ENCODE data around the gene SMCHD1.
"Not testable (repeated sequence)": the region's sequence is repeated elsewhere in the genome, so short reads cannot be mapped to it uniquely, and the experiment has no call there.

SMCHD1 gene

DNA sequence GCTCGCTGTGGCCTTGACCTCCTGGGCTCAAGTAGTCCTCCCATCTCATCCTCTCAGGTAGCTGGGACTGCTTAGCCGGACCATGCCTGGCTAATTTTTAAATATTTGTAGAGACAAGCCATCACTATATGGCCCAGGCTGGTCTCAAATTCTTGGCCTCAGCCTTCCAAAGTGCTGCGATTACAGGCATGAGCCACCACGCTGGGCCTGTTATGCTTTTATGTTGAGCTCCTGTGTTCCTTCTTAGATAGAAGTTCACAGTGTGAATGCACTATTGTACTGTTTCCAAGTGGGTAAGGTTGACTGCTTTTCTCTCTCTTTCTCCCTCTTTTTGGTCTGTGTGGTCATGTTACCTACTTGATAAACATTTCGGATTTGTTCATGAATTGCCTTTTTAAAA is 61.9 kb downstream of the SMCHD1 start:
- no peak for DNase-seq

DNA sequence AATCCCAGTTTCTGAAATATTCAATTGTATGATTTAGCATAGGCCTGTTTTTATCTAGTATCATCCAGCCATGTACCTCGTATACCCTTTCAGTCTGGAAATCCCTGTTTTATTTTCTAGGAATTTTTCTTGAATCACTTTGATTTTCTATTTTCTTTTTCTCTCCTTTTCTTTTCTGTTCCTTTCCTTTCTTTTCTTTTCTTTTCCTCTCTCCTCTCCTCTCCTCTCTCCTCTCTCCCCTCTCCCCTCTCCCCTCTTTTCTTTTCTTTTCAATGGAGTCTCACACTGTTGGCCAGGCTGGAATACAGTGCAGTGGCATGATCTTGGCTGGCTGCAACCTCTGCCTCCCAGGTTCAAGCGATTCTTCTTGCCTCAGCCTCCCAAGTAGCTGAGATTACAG is 63.5 kb downstream of the SMCHD1 start:
- no peak for DNase-seq

DNA sequence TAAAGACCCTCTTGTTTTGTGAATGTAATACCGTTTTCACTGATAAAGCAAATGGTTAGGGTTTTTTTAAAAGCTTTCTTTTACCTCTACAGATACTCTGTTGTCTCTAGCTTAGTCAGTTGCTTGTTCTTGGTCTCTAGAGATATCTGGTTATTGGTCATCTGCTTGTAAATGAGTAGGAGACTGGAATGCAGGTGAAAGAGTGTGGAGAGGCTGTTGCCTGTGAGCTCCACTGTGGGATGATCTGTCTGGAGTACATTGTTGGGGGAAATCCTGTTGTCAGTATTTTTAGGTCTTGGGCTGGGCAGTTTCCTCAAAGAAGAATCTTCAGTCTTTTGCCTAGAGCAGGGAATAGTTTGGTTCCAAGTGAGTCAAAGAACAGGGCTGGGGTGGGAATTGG is 67.7 kb downstream of the SMCHD1 start:
- no peak for DNase-seq

DNA sequence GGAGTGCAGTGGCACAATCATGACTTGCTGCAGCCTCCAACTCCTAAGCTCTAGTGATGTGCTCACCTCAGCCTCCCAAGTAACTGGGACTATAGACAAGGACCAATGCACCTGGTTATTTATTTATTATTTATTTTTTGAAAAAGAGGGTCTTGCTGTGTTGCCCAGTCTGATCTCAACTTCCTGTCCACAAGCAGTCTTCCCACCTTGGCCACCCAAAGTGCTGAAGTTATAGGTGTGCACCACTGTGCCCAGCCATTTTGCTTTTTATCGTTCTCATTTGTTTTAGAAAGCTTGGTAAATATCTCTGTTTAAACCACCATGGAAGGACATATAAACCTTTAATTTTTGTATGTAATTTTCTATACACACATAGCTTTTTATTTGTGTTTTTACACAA is 74.2 kb downstream of the SMCHD1 start:
- no peak for DNase-seq

DNA sequence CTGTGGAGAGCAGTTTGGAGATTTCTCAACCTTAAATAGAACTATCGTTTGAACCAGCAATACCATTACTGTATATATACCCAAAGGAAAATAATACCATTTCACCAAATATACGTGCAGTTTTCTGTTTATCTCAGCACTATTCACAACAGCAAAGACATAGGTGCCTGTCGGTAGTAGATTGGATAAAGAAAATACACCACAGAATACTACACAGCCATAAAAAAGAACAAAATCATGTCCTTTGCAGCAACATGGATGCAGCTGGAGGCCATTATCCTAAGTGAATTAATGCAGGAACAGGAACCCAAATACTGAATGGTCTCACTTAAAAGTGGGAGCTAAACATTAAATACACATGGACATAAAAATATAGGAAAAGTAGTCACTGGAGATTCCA is 81.3 kb downstream of the SMCHD1 start:
- no peak for DNase-seq

DNA sequence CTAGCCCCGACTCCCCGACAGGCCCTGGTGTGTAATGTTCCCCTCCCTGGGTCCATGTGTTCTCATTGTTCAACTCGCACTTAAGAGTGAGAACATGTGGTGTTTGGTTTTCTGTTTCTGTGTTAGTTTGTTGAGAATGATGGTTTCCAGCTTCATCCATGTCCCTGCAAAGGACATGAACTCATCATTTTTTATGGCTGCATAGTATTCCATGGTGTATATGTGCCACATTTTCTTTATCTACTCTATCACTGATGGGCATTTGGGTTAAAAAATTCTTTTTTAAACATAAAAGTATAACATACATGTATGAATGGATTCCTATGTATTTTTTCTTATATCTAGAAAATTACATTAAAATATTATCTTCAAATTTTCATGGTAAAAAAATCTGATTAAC is 84.6 kb downstream of the SMCHD1 start:
- not testable (repeated sequence) for DNase-seq

DNA sequence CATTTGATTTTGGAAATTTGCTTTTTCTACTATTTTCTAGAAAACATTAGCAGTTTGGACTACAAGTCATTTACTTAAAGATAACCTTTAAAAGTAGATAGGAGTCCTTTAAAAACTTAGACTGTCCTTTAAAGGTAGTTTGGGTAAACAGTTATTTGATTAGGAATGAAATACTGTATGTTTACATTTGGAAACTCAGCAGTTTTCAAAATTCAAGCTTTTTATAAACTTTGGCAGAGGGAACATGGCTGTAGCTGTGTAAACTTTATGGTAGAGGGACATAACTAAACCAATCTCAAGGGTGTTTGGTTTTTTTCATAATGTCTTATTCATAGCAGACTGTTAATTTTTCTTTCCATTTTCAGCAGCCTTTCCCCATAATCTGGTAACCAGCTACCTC is 90.7 kb downstream of the SMCHD1 start:
- no peak for DNase-seq

DNA sequence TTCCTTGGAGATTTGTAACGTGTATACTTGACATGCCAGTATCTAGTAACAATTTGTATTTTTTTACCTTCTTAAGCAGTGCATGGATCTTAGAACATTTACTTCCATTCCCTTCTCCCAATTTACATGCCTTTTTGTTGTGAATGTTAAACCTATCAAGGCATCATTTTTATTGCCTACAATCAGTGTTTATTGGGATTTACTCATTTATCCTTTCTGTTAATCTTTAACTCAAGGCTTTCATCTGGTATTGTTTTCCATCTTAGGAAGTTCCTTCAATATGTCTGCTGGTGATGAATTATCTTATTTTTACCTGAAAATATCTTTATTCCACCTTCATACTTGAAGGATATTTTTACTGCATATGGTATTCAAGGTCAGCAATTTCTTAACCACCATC is 102.8 kb downstream of the SMCHD1 start:
- no peak for DNase-seq

DNA sequence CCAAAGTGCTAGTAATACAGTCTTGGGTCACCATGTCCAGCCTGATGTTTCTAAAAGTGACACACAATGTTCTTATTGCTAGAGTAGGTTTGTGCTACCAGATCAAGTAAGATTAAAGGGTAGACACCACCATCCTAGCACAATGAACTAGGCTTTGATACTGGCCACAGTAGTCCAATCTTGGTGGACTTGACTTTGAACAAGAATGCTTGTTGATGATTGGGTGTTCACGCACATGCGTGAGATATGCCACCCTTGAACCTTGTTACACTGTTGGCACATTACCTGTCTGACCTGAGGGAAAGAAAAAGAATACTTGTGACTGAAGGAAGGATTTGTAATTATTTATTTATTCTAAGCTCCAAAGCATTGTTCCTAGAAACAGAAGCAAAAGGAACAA is 119.1 kb downstream of the SMCHD1 start:
- DNase-seq, result no peak

DNA sequence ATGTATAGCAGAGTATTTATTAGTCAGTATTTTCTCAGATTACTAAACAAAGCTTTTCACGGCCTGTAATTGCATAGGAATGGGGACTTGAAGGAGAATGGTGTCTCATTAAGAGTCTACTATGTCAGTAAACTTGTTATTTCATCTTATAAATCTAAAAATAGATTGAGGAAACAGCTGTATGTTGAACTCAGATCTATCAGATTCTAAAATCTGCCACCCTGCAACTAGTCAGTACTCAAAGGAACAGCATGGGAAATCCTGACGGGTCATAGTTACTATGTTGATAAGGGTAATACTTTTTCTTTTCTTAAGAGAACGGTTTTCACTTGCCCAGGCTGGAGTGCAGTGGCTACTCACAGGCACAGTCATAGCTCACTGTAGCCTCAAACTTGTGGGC is 121.1 kb downstream of the SMCHD1 start:
- no peak for DNase-seq

DNA sequence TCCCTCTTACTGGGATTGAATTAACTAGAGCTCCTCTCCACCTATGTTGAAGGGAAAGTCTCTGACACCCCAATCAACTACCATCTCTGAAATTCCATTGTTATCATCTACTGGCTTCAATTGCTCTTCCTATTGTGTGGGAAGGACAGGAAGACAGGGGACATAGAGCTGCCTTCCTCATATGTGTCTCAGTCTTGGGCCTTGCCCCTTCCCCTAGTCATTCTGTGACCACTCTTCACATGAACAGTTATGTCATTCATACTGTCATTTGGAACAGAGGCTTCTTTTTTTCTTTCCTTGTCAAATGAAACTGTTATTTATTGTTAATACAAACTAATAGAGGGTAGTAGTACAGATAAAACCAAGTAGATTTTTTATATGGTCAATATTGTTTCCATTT is 121.7 kb downstream of the SMCHD1 start:
- no peak for DNase-seq

DNA sequence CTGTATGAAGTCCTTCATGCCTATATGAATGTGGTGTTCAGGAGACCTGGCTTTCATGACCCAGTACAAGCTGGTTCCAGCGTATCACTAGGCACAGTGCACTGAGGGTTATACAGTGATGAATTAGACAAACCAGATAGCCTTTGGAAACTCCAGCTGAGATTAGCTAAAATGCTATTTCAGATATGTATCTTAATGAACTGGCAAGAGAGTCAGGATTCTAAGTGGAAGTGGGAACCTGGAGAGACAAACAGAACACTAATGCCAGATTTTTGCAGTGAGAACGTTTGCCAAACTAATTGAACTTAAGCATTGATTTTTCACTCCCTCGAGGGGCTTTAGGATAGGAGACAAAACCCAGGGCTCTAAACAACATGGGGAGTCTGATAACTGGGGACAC is 125.2 kb downstream of the SMCHD1 start:
- no peak for DNase-seq

DNA sequence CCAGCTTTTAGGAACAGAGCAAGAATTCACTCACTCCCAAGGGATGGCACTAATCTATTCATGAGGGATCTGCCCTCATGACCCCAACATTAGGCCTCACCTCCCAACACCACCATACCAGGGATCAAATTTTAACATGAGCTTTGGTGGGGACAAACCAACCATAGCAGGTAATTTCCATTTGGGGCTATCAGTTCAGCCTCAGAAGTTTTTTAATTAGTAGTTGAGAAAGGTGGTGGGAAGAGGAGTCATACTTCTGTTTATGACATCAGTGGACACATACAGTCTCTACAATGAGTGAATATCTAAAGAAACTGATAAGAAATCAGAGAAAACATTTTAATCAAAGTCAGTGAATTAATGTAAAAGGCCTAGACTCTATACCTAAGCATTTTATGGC is 131.7 kb downstream of the SMCHD1 start:
- DNase-seq, result no peak

DNA sequence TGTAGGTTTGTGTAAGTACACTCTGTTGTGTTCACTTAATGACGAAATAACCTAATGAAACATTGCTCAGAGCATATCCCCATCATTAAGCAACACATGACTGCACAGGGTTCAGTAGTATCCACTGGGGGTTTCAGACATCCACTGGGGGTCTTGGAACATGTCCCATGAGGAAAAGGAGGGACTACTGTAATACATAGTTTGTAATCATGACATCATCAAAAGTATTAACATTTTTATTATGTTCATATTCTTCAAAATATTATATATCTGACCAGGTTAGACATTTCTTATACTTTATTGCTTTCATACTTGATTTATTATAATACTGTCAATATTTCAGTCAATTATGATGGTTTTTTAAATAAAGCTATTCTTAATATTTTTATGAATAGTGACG is 136.9 kb downstream of the SMCHD1 start:
- no peak for DNase-seq

DNA sequence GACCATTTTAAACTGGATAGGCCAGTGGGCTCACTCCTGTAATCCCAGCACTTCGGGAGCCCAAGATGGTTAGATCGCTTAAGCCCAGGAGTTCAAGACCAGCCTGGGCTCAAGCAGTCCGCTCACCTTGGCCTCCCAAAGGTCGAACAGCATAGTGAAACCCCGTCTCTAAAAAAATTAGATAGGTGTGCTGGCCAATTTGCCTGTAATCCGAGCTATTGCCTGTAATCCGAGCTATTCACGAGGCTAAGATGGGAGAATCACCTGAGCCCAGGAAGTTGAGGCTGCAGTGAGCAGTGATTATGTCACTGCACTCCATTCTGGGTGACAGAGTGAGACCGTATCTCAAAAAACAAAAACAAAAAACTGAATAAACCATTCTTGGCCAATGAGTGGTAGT is 138.6 kb downstream of the SMCHD1 start:
- no peak for DNase-seq

DNA sequence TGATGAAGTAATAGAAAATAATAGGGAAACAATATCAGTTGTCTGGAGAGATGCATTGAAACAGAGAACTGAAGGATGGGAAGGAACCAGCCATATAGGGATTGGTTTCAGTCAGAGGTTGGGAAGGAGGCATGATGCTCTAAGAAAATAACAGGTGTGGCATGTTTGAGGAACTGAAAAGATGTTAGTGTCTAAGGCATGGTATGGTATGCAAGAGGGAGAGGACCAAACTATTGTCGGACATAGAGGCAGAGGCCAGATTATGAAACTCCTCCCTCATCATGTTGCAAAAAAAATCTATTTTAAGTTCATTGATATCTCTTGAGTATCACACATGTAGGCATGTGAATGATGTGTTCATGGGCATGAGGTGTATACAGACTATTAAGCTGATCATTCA is 142.4 kb downstream of the SMCHD1 start:
- no peak for DNase-seq

DNA sequence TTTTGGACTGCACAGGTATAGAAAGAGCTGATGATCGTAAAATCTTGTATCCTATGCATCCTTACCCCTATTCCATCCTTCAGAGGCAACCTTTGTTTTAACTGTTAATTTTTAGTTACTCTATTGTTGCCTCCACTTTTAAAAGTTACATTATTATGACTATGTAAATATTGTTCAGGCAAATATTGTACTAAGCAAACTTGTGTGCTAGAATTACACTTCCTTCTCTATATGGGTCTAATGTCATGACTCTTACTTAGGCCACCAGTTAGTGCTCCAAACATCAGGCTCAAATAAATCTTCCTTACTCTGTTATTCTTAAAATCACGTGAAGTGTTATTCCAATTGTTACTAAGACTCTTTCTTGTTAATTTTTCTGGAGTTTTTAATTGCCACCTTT is 143.8 kb downstream of the SMCHD1 start:
- DNase-seq, result peak in 1 of 2 experiments; percentile 8

DNA sequence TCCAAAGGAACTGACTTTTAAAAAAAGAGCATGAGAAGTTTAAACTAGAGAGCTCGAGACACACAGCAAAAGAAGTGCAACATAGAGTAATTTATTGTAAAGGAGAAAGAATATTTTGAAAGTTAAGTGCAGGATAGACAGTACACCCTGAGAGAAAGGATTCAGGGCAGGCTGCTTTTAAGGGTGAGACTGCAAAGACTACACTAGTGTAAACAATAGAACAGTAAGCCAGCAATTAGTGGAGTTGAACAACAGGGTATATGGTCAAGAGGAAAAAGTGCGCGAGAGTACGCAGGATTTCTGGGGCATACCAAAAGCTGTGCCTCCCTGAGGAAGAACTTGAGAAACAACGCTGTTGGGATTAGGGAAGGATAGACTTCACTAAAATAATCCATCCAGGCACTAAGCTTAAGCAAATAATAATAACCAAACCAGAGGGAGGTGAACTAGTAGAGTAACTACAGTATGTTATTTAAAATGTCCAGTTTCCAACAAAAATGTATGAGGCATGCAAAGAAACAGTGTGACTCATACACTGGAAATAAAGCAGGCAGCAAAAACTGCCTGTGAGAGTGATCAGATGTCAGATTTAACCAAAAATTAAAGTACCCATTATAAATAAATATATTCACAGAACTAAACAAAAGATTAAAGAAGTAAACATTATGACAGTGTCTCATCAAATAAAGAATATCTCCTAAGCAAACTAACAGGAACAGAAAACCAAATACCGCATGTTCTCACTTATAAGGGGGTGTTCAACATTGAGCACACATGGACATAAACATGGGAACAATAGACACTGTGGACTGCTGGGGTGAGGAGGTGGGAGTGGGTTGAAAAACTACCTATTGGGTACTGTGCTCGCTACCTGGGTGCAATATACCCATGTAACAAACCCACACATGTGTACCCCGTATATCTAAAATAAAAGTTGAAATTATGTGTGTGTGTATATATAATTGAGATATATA is 150.7 kb downstream of the SMCHD1 start:
- no peak for DNase-seq

DNA sequence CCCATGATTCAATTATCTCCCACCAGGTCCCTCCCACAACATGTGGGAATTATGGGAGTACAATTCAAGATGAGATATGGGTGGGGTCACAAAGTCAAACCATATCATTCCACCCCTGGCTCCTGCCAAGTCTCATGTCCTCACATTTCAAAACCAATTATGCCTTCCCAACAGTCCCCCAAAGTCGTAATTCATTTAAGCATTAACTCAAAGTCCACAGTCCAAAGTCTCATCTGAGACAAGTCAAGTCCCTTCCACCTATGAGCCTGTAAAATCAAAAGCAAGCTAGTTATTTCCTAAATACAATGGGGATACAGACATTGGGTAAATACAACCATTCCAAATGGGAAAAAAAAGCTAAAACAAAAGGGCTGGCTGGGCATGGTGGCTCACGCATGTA is 153.1 kb downstream of the SMCHD1 start:
- DNase-seq, result not testable (repeated sequence)

DNA sequence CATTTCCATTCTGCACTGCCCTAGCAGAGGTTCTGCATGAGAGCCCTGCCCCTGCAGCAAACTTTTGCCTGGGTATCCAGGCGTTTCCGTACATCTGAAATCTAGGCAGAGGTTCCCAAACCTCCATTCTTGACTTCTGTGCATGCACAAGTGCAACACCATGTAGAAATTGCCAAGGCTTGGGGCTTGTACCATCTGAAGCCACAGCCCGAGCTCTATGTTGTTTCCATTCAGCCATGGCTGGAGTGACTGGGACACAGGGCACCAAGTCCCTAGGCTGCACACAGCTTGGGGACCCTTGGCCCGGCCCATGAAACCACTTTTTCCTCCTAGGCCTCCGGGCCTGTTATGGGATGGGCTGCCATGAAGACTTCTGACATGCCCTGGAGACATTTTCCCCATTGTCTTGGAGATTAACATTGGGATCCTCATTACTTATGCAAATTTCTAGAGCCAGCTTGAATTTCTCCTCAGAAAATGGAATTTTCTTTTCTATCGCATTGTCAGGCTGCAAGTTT is 154.2 kb downstream of the SMCHD1 start:
- DNase-seq, result not testable (repeated sequence)

DNA sequence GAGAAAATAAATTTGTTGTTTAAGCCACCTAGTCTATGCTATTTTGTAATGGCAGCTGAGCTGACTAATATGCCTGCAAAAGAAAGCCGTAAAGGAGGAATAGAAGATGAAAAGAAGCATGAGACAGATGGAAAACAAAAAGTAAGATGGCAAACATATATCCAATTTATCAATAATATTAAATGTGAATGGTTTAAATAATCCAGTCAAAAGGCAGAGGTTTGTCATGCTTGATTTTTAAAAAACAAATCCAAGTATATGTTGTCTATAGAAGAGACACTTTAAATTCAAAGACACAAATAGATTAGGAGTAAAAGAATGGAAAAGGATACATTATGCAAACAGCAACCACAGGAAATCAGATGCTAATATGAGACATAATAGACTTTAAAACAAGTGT is 155.9 kb downstream of the SMCHD1 start:
- no peak for DNase-seq

DNA sequence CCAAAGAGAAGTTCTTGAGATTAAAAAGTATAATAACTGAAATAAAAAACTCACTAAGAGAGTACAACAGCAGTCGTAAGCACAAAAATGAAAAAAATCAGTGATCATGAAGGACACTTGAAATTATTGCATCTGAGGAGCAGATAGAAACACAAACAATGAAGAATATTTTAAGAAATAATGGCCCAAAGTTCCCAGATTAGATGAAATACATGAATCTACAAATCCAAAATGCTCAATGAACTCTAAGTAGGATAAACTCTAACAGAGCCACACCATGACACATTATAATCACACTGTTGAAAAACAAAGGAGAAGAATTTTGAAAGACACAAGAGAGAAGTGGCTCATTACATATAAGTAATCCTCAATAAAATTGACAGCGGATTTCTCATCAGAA is 159.4 kb downstream of the SMCHD1 start:
- no peak for DNase-seq

DNA sequence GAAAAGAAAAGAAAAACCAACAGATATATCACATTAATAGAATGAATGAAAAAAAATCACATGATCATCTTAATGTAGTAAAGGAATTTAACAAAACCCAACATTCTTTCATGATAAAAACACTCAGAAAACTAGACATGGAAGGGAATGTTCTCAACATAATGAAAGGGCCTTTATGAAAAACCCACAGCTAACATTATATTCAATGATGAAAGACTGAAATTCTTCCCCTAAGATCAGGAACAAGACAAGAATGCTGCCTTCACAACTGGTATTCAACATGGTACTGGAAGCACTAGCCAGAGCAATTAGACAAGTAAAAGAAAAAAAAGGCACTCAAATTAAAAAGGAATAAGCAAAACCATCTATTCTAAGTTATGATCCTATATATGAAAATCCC is 162.8 kb downstream of the SMCHD1 start:
- no peak for DNase-seq

DNA sequence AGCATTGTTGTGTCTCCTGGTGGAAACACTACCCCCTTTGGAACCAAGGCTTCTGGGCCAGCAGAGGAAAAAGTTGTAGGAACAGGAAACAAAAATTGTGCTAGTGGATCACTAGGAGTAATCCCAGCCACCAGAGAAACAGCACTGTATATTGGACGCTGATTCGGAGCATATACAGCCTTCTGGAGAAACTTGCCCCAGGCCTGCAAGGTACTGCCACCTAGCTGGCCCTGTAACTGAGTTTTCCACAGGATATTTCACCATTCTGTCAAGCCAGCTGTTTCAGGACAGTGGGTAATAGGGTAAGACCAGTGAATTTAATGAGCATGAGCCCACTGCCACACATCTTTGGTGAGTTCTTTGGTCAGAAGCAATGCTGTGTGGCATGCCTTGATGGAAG is 166.2 kb downstream of the SMCHD1 start:
- no peak for DNase-seq

All from NCI-H526 (cell line).